GM23338 (cell line): Measurements from ENCODE around the gene VSTM2L.

Source experiments
- POLR2AphosphoS5 ChIP-seq: IDR thresholded peaks from 2 replicates; pipeline ENCODE4 v1.6.1; 2016; ENCODE audit warnings: antibody characterized with exemption, low read depth
- ZNF114 ChIP-seq: fragments of 250-450 bp; sonication (Bioruptor Pico); IDR thresholded peaks from 2 replicates; pipeline ENCODE4 v1.5.0; 2020; ENCODE audit warnings: mild to moderate bottlenecking, moderate library complexity
- TF ChIP-seq, protein P1 (sequence below), 2 experiments: fragments of 200-600 bp in 1 of 2; sonication (generic) in 1 of 2; conservative IDR thresholded peaks; 2 replicates each; pipeline versions ENCODE4 v1.5.1 to v1.6.1; 2016 to 2017; ENCODE audit warnings: antibody characterized with exemption in 2 of 2, low read depth in 2 of 2, mild to moderate bottlenecking in 2 of 2, moderate library complexity in 1 of 2

GRCh38 chr20:37917461-37917860 lies 14.5 kb downstream of the VSTM2L start:
- TF ChIP-seq, protein P1, sequence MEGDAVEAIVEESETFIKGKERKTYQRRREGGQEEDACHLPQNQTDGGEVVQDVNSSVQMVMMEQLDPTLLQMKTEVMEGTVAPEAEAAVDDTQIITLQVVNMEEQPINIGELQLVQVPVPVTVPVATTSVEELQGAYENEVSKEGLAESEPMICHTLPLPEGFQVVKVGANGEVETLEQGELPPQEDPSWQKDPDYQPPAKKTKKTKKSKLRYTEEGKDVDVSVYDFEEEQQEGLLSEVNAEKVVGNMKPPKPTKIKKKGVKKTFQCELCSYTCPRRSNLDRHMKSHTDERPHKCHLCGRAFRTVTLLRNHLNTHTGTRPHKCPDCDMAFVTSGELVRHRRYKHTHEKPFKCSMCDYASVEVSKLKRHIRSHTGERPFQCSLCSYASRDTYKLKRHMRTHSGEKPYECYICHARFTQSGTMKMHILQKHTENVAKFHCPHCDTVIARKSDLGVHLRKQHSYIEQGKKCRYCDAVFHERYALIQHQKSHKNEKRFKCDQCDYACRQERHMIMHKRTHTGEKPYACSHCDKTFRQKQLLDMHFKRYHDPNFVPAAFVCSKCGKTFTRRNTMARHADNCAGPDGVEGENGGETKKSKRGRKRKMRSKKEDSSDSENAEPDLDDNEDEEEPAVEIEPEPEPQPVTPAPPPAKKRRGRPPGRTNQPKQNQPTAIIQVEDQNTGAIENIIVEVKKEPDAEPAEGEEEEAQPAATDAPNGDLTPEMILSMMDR (conservative IDR thresholded peaks at IDR 0.05; ENCODE audit: low read depth in 2 of 2) = no peak
- no peak for TF ChIP-seq POLR2AphosphoS5
- no peak for TF ChIP-seq ZNF114 (CRISPR knock-in tag)
